HG03378 (cell line): ENCODE data around the gene MYH8.

Experiments
- ATAC-seq: cut with Tn5 transposase; IDR thresholded peaks from one replicate; pipeline ENCODE4 v1.9.1; 2021; ENCODE audit warnings: mild to moderate bottlenecking, moderate library complexity; ENCODE audit not compliant: unreplicated experiment

Gene MYH8

GRCh38 chr17:10384175-10384574, 37.6 kb downstream of the MYH8 start:
- no peak for ATAC-seq

- no peak for ATAC-seq
Measured at GRCh38 chr17:10380631-10381408, 40.9 kb downstream of the MYH8 start.

- no peak for ATAC-seq
Measured at GRCh38 chr17:10372906-10373305, 48.8 kb downstream of the MYH8 start, which contains the start of gene MYH13. TSS of gene MYH13 (minus strand) at chr17:10373006. CDS start at chr17:10364530, 8,476 bp downstream.

- ATAC-seq: no peak
Measured at GRCh38 chr17:10370016-10370608, 51.6 kb downstream of the MYH8 start.

GRCh38 chr17:10369239-10369638, 52.5 kb downstream of the MYH8 start:
- ATAC-seq: no peak

GRCh38 chr17:10368561-10368960, 53.2 kb downstream of the MYH8 start:
- ATAC-seq: no peak

- ATAC-seq: no peak
Measured at GRCh38 chr17:10360578-10360977, 61.2 kb downstream of the MYH8 start.

GRCh38 chr17:10357768-10358167, 64.0 kb downstream of the MYH8 start:
- no peak for ATAC-seq

GRCh38 chr17:10354651-10355050, 67.1 kb downstream of the MYH8 start:
- ATAC-seq: no peak

- ATAC-seq: no peak
Measured at GRCh38 chr17:10352893-10353292, 68.9 kb downstream of the MYH8 start.

GRCh38 chr17:10349403-10349802, 72.3 kb downstream of the MYH8 start:
- no peak for ATAC-seq

- no peak for ATAC-seq
Measured at GRCh38 chr17:10344816-10345215, 76.9 kb downstream of the MYH8 start.
